Umbilical cord (tissue), 2 donors: ENCODE results near the gene INSYN1. TPM values are rescaled to one million over a fixed set of nuclear protein-coding genes. Genes with fewer than 3 reads are reported as not detected.
"Not testable (repeated sequence)": the region's sequence is repeated elsewhere in the genome, so short reads cannot be mapped to it uniquely, and the experiment has no call there.

Experiments used
- DNase-seq: peaks from one replicate; pipeline ENCODE4 v3.0.0-alpha.2; 2015; ENCODE audit warnings: low spot score
- total RNA-seq: library from RNA; depleted of rRNA; stranded (reverse); fragments of >200 nt; gene quantifications from one replicate; pipeline ENCODE4 v1.2.3, GENCODE V29; 2014; ENCODE audit warnings: low replicate concordance; ENCODE audit not compliant: insufficient read depth

INSYN1 gene, protein sequence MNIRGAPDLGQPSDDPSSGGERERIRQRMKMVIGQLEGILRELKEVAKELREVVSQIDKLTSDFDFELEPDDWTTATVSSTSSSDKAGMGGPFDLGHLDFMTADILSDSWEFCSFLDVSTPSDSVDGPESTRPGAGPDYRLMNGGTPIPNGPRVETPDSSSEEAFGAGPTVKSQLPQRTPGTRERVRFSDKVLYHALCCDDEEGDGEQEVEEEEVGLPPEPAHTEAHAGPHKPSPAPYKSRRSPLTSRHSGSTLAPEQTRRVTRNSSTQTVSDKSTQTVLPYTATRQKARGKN
- total RNA-seq, result 9.6 TPM

DNA sequence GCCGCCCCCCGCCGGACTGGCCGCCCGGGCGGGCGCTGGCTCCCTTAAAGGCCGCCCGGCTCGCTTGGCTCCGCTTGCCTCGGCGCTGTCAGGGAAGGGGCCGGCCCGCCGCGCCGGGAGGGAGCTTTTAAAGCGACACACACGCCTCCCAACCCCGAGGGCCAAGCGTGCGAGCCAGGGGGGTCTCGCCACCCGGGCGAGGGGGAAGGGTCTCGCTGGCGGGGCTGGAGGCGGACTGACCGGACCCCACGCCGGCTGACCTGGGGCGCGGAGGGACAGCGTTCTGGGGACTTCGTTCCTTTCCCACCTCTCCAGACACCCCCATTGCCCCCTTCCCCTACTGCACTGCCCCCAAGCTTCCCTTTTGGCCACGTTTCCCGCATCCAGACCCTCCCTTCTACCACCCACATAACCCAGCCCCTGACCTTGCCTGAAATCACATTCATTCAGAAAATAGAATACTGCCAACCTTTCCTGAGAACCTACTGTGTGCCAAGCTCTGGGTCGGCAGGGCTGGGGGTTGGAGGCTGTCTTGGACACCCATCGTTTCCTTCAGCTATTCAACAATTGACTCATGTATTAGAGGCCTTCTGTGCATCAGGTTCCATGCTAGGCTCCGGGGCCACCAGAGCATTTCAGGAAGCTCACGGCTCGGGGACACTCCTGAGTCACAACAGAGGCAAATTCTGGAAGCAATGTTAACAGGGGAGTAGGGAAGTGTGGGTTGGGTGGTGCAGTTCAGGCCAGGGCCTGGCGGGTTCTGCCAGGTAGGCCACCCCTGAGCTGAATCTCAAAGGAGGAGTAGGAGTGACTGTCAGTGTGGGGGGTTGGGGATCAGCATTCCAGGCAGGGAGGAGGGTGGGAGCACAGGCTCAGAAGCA is at the start of gene INSYN1:
Gene INSYN1, minus strand, starts transcription at position 102 of the 881 bp plus-strand sequence. CDS start 2,221 bp downstream, outside the sequence.
- peak; percentile 65 for DNase-seq

DNA sequence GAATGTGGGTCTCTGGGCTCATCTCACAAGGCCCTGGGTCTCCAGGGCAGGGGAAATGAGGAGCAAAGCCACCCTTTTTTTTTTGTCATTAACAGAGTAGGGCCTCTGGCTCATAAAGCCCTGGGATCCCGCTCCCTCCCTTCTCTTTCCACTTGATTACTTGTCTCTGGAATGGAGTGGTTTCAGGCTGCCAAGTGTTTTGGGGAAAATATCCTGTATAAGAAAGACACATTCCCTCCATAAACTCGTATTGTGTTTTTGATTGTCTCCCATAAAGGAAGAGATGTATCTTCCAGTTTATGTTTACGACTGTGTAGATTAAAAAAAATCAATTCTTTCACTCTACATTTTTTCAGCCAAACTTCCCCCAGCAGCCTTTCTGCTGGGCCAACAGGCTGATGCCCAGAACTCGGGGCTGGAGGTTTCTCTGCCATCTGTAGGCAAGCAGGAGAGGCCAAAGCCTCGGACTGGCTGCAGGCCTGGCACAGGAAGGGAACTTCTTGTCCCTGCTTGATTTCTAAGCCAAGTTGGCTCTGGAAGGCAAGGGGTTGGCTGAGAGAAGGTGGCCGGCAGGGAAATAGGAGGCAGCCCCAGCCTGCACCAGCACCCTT is 49.4 kb upstream of the INSYN1 start:
- peak; percentile 69 for DNase-seq

DNA sequence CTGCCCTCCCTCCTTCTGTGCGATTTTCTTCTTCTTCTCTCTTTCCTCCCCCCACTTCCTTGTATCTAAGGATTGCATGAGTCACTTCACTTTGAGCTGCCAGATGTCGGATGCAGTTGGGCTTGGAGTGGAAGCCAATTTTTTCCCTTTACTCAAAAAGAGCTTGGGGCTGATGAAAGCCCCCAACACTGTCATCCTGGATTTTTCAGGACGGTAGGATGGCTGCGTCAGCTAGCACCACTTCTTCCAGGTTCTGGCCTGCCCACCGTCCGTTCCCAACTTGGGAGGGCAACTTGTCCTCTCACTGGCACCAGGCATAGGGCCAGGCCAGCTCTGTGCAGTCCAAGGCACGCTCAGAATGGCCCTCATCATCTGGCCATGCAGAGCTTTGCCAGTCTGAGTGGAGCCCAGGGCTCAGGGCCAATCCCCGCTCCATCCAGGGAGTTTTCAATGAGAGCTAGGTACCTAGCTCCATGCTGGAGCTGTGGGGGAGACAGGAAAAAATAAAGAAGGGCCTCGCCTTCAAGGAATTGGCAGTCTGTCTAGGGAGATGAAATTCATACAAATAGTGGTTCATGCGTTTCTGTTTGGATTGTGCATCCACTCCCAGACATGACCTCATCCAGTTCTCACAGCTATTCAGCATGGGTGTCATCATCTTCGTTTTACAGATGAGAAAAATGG is 47.7 kb upstream of the INSYN1 start:
- peak; percentile 92 for DNase-seq

DNA sequence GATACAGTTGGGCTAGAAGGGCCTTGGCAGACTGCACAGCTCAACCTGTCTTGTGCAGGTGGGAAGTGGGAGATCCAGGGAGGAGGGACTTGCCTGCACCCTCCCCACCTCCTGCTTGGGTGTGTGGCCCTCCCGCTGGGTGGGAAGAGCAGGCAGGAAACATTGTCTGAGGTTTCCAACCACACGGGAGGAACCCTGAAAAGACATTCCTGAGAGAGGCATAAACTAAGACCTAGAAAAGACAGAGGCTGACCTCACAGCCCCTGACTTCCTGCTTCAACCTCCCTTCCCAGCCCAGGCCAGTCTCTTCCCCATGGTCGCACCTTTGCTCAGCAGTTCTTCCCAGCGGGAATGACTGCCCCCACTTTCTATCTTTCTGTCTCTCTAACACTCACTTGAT is 46.3 kb upstream of the INSYN1 start:
- no peak for DNase-seq

DNA sequence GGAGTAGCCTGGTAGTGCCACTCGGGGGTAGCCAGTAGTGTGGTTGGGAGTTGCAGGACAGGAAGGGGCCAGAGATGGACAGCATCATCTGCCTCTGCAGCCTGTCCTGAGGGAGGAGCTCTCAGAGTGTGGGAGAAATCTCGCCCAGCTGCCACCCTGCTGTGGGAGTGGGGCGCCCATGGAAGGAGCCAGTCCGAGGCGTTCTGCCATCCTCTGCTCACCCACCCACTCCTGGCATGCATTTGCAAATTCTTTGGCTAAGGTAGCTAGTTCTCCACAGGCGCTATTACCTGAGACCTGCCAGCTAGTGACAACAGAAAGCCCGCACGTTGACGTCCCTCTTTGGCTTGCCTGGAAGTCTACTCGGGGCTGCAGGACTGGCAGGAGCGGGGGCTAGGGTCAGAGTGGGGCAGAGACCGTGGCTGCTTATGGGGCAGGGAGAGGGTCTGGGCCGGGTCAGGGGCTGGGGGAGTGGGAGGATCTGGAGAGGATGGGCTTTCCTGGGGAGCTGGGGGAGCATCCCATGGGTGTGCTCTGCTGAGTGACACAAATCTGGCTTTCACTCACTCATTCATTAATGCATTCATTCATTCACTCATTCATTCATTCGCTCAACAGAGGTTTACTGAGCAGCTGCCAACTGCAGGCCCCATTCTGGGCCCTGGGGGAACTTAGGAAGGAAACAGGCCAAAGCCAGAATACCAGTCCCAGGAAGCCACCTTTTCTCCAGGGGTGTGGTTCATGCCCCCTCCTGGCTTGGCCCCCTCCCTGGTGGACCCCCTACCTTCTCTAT is 44.4 kb upstream of the INSYN1 start:
- no peak for DNase-seq

DNA sequence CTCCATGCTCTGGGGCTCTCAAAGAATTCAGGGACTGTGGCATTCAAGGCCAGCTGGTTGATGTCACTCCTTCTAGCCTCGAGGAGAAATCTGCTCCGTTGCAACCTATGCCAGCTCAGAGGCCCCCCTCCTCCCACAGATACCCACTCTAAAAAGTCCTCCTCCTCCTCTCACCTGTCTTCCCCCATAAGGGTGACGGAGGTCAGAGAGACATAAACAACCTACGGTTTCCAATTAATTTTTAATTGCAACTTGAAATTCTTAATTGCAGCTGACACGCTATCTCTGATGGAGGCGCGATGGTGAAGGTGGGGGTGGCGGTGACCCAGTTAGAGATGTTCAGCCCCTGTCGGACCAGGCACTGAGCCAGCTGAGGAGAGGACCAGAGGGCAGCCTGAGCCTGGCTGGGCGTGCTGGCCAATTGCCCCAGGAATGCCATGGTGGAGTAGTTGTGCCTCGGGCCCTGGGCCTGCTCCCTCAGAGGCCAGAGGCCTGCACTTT is 43.2 kb upstream of the INSYN1 start:
- DNase-seq, result no peak

DNA sequence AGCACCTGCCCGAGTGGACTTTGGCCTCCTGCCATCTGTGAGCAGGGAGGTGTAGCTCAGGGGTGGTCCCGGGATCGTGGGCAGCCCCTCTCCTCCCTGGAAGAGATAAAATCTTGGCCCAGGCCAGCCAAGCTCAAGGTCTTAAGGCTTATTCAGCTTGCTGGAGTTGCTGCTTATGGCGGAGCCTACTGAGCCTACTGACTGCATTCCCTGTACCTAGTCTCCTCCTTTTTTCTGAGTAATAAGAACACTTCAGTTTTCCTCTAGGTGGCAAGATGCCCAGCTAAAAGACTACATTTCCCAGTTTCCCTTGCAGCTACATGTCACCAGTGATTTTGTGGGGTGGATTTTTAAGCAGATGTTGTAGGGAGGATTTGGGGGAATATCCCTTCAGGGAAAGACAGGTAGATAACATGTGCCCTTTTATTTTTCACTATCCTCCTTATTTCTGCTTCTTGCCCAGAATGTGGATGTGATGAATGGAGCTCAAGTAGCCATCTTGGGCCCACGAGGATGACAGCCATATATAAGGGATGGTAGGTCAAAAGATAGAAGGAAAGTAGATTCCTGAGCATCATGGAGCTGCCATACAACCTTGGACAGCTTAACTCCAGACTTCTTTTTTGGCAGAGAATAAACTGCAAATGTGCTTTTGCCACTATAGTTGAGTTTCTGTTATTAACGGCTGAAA is 41.4 kb upstream of the INSYN1 start:
- DNase-seq, result peak; percentile 20

DNA sequence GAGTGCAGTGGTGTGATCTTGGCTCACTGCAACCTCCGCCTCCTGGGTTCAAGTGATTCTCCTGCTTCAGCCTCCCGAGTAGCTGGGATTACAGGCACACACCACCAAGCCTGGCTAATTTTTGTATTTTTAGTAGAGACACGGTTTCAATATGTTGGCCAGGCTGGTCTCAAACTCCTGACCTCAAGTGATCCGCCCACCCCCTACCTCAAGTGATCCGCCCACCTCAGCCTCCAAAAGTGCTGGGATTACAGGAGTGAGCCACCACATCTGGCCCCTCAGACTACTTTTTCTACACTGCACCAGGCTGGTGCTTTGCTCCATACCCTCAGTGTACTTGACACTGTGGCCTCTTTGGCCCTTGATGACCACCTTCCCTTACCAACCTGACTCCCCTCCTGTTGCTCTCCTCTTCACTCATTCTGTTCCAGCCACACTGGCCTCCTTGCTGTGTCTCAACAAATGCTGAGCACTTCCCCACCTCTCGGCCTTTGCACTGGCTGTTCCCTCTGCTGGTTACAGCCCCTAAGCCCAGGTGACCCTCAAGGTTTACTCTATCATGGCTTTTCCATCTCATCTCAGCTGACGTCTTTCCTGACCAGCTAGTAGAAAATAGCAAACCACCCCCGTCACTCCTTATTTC is 39.9 kb upstream of the INSYN1 start:
- DNase-seq, result not testable (repeated sequence)

DNA sequence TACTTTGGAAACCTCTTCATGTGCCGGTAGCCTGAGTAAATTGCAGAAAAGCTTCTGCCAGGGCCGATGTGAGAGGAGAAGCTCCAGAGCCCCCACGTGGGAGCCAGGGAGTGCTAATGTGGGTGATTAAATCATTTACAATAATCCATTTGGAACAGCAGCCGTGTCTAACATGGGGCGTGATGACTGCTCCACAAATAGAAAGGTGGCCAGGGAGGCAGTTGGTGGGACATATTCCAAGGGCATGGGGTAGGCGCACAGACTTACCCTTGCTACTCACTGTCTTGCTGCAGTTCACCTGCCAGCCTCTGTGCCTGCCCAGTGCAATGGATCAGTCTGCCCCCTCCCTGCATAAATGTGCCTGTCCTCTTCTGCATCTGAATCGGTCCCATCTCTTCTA is 39.3 kb upstream of the INSYN1 start:
- DNase-seq, result no peak

DNA sequence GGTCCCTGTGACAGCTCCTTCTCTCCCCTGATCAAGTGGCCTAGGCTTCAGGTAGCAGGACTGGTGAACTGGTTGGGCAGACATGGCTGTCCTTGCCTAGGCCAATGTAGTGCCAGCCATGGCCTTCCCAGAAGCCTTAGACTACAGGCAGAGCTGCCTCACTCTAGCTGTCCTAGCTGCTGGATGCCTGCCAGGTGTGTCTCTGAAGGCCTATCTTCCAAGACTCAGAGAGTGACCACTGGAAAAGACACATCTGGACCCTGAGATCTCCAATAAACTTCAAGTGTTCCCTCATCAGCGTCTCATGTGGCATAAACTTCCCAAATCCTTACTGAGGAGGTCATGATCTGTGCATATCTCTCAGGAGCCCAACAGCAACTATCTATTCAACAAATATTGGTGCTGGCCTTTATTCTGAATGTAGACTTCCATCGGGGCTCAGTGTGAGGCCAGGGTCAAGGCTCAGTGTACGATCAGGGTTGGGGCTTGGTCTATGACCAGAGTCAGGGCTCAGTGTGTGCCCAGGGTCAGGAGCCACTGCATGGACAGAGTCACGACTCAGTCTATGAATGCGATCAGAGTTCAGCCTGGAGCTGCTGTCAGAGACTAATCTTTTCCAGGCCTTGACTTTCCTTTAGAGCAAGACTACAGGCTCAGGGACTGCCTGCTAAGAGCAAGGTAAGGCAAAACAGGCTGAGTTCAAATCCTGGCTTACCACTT is 36.5 kb upstream of the INSYN1 start:
- DNase-seq, result no peak

DNA sequence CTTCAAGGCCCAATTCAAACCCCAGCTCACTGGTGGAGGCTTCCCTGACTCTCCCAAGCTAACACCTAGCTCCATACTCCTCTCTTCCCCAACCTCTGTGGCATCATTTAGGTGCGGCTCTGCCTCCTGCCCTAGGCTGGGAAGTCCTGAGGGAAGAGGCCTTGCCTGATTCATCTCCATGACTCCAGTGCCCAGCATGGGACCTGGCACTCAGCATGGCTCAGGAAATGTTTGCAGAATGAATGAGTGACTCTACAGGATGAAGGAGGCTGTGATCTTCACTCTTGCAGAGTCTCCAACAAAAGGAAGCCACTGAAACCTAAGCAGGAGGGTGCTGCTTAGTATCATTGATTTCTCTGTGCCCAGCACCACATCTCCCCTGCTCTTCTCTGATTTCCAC is 34.5 kb upstream of the INSYN1 start:
- DNase-seq, result no peak

DNA sequence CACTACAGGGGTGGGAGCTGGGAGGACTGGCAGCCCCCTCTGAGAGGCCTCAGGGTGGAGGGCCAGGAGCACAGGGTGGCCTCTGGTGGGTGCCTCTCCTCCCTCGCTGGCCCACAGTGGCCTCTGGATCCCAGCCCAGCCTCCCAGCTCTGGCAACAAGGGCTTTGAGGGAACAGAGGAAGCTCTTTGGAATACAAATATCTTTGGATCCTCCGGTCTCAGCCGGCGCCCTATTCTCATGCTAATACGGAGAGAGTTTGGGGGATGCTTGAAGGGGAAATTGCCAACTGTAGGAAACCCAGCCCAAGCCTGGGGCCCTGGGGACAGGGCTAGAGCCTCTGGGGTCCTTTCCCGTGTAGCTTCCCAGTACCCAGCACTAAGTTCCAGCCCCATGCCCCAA is 33.4 kb upstream of the INSYN1 start:
- no peak for DNase-seq

DNA sequence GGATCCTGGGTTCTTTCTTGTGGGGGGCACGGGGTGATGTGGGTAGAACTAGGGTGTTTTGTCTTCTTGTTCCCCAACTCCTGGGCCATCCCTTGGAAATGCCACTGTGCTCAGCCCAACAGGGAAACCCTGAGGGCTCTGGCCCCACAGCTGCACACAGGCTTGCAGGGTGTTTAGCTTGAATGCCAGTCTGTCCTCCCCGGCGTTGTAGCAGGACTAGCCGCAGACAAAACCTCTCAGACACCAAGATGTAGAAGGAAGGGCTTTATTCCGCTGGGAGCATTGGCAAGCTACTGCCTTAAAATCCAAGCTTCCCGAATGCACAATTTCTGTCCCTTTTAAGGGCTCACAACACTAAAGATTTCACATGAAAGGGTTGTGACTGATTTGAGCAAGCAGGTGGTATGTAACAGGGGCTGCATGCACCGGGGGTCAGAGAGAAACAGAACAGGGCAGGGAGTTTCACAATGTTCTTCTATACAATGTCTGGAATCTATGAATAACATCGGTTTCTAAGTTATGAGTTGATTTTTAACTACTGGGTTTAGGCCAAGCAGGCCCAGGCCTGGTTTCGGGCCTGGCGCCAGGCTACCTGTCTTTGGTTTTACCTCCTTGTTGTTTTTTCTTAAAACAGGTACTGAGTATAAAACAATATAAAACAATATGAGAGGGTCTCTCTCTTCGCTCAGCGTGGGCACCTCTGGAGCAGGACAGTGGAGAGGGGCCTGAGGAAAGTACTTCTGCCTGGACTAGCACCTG is 32.3 kb upstream of the INSYN1 start:
- DNase-seq, result not testable (repeated sequence)

DNA sequence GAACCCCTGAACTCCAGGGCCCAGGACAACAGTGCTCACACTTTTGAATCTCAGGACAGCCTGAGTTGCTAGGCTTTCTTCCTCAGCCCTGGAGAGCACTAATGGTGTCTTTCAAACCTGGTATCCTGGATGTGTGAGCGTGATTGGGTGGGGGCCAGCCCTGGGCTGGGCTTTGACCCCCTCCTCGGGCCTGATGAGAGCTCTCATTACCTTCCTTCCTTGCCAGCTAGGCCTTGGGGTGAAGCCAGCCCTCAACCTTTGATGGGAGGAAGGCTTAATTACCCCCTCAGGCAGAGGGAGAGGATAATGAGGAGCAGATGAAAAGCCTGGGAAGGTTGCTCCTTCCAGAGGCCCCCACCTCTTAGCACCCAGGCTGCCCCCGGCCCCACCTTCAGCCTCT is 31.1 kb upstream of the INSYN1 start:
- no peak for DNase-seq

DNA sequence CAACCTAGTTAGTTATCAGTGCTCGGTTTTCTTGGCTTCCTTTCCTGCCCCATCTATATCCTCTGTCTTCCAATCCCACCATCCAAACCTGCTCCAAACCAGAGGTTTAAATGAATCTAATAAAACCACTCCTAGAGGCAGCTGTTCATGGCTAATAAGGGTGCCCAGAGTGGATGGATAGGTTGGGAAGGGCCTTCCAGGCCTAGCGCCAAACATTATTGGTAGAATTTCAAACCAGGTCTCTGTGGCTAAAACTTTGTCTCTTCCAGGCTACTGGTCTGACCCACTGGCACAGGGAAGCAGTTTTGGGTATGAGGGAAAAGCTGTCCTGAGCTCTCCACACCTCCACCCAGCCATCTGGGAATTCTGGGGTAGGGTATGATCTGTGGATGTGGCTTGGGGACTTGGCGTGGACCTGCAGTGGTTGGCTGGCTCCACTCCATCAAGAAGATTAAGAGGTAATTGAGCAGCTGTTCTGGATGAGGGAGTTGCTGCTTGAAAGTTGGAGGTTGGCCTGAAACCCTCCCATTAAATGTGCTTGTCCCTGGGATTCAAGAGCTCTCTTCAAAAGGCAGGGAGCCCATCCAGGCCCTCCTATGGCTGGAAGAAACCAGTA is 29.3 kb upstream of the INSYN1 start:
- peak; percentile 58 for DNase-seq

DNA sequence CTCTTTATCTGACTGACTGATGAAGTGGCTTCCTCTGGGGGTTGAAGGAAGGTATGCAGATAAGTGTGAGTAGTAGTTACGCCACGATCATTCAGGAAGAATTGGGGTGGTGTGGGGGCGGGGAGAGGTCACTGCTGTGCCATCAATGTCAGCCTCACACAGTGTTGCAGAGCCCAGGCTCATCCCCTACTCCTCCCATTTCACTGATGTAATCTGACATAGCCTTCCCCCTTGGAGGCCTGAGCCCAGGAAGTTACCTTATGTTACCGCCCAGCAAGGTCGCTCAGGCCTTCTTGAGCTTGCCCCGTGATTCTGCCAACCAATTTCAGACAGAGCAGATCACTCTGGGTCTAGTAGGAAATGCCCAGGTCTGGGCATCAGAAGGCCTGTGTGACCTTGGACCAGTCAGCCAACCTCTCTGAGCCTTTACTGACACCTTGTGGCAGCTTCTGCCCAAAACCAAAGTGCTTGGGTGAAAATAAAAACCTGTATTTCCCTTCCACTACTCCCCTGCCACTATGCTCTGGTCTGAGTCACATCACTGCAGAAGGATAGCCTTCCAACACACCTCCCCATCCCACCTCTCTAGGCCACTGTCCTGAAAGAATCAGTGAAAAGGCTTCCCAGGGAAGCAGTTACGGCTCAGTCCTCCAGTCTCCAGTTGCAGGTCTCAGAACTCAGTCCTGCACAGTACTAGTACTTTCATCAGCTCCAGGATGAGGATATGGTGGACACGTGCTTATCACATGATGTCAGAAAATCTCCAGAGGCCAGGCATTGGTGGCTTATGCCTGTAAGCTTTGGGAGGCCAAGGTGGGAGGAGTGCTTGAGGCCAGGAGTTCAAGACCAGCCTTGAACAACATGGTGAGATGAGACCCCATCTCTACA is 28.1 kb upstream of the INSYN1 start:
- DNase-seq, result no peak

DNA sequence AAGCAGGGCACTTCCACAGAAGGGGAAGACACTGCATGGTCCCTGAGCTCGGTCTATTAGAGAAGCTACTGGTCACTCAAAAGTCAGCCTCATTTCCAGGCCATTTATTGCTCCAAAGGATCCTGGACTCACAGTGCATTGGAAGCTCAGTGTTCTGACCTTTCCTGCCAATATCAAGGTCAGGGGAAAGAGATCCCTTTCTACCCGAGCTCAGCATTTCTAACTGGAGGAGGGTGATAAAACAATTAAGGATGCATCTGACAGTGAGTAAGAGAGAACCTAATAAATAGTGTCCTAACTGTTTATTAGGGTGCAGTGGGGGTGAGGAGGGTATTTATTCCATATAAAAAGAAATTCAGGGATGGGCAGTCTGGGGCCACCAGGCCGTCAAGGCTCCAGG is 26.8 kb upstream of the INSYN1 start:
- DNase-seq, result no peak
